WTC11 (cell line): Measurements from ENCODE around the gene BPTF. TPM values are rescaled to one million over a fixed set of nuclear protein-coding genes. Genes with fewer than 3 reads are reported as not detected.
A peak's percentile ranks its signal among the peaks of the same experiment; 100 is the strongest.
"Not testable (repeated sequence)": the region's sequence is repeated elsewhere in the genome, so short reads cannot be mapped to it uniquely, and the experiment has no call there.

Source experiments
- ATAC-seq: fragments of 200-7000 bp; cut with Tn5 transposase; 2 replicates; pipeline ENCODE4 v1.10.0; 2021; ENCODE audit warnings: mild to moderate bottlenecking, moderate library complexity
- CTCF ChIA-PET: fragments of 300-600 bp; sonication (Branson Sonifier 250); formaldehyde crosslinking; loops from one replicate; lab custom pipeline; 2021; ENCODE audit warnings: antibody characterized with exemption; lab: Charles Lee
- POLR2A ChIA-PET: fragments of 350-600 bp; sonication (Branson Sonifier 250); formaldehyde crosslinking; loops from one replicate; lab custom pipeline; 2021; ENCODE audit warnings: antibody characterized with exemption; lab: Charles Lee
- DNase-seq: peaks from one replicate; pipeline ENCODE4 v3.0.0; 2021; ENCODE audit warnings: low spot score
- H3K27ac Mint-ChIP-seq: 2 replicates; pipeline ENCODE4 v1.8.0; 2021; ENCODE audit warnings: mixed read lengths
- H3K27me3 Mint-ChIP-seq: 2 replicates; pipeline ENCODE4 v1.8.0; 2021; ENCODE audit warnings: low read depth, mild to moderate bottlenecking, moderate library complexity, mixed read lengths
- H3K36me3 Mint-ChIP-seq: 2 replicates; pipeline ENCODE4 v1.8.0; 2021; ENCODE audit warnings: mixed read lengths
- H3K4me1 Mint-ChIP-seq: 2 replicates; pipeline ENCODE4 v1.8.0; 2022; ENCODE audit warnings: mixed read lengths
- H3K4me3 Mint-ChIP-seq: 2 replicates; pipeline ENCODE4 v1.8.0; 2021; ENCODE audit warnings: mild to moderate bottlenecking, moderate library complexity, mixed read lengths
- H3K9me3 Mint-ChIP-seq: 2 replicates; pipeline ENCODE4 v1.8.0; 2021; ENCODE audit warnings: mixed read lengths
- ARID4B ChIP-seq: sonication (generic); formaldehyde crosslinking; IDR thresholded peaks from 2 replicates; pipeline ENCODE4 v1.8.0; 2023; ENCODE audit warnings: missing genetic modification reagents, mild to moderate bottlenecking, borderline replicate concordance
- ATF2 ChIP-seq: sonication (generic); formaldehyde crosslinking; IDR thresholded peaks from 2 replicates; pipeline ENCODE4 v1.8.1; 2022; ENCODE audit warnings: low read depth, missing genetic modification reagents, borderline replicate concordance
- GABPB1 ChIP-seq: sonication (generic); formaldehyde crosslinking; IDR thresholded peaks from 2 replicates; pipeline ENCODE4 v1.8.1; 2023; ENCODE audit warnings: mild to moderate bottlenecking, missing genetic modification reagents
- IRF1 ChIP-seq: sonication (generic); formaldehyde crosslinking; IDR thresholded peaks from 2 replicates; pipeline ENCODE4 v1.8.0; 2023; ENCODE audit warnings: missing genetic modification reagents
- JAZF1 ChIP-seq: fragments of 250-450 bp; sonication (Bioruptor Pico); IDR thresholded peaks from 2 replicates; pipeline ENCODE4 v1.9.0; 2021; ENCODE audit warnings: moderate library complexity, mild to moderate bottlenecking, inconsistent platforms
- NR3C1 ChIP-seq: sonication (generic); formaldehyde crosslinking; conservative IDR thresholded peaks from 2 replicates; pipeline ENCODE4 v1.8.1; 2023; ENCODE audit warnings: low read depth, mild to moderate bottlenecking, missing genetic modification reagents
- OVOL2 ChIP-seq: fragments of 250-450 bp; sonication (Bioruptor Pico); IDR thresholded peaks from 2 replicates; pipeline ENCODE4 v1.9.0; 2021; ENCODE audit warnings: mild to moderate bottlenecking, borderline replicate concordance
- PRRX2 ChIP-seq: fragments of 250-450 bp; sonication (Bioruptor Pico); IDR thresholded peaks from 2 replicates; pipeline ENCODE4 v1.8.0; 2021; ENCODE audit warnings: mild to moderate bottlenecking
- TEAD4 ChIP-seq: sonication (generic); formaldehyde crosslinking; IDR thresholded peaks from 2 replicates; pipeline ENCODE4 v1.8.0; 2022; ENCODE audit warnings: mild to moderate bottlenecking, missing genetic modification reagents
- USF2 ChIP-seq: sonication (generic); formaldehyde crosslinking; IDR thresholded peaks from 2 replicates; pipeline ENCODE4 v1.8.1; 2023; ENCODE audit warnings: mild to moderate bottlenecking, missing genetic modification reagents, moderate library complexity
- ZNF423 ChIP-seq: fragments of 250-450 bp; sonication (Bioruptor Pico); IDR thresholded peaks from 2 replicates; pipeline ENCODE4 v2.1.2; 2022; ENCODE audit warnings: mild to moderate bottlenecking, moderate library complexity
- ZNF512 ChIP-seq: sonication (generic); formaldehyde crosslinking; IDR thresholded peaks from 2 replicates; pipeline ENCODE4 v1.8.1; 2022; ENCODE audit warnings: missing genetic modification reagents, borderline replicate concordance
- total RNA-seq: library from RNA; stranded (reverse); gene quantifications from 3 replicates; pipeline ENCODE4 v1.2.3, GENCODE V29; 2021
- TF ChIP-seq, protein P1 (sequence below): fragments of 250-450 bp; sonication (Bioruptor Pico); conservative IDR thresholded peaks from 2 replicates; pipeline ENCODE4 v1.9.0; 2021; ENCODE audit warnings: mild to moderate bottlenecking

The BPTF gene
- total RNA-seq, 1 experiment from 2014 or later, result 178 TPM

DNA sequence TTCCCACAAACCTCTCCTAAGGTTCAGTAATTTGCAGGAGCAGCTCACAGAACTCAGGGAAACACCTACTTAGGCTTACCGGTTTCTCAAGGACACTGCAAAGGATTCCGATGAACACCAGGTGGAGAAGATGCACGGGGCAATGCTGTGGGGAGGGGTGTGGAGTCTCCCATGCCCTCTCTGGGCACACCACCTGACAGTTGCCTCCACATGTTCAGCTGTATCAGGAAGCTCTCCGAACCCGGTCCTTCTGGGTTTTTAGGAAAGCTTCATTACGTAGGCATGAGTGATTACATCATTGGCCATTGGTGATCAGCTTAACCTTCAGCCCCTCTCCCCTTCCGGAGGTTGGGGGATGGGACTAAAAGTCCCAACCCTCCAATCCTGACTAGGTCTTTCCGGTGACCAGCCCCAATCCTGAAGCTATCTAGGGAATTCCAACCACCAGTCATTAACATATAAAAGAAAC is 149.3 kb downstream of the BPTF start (continued):
- TF ChIP-seq ARID4B (CRISPR knock-in tag), result peak; percentile 89
- no peak for TF ChIP-seq ATF2 (CRISPR knock-in tag)
- no peak for TF ChIP-seq JAZF1 (CRISPR knock-in tag)
- TF ChIP-seq, protein P1, sequence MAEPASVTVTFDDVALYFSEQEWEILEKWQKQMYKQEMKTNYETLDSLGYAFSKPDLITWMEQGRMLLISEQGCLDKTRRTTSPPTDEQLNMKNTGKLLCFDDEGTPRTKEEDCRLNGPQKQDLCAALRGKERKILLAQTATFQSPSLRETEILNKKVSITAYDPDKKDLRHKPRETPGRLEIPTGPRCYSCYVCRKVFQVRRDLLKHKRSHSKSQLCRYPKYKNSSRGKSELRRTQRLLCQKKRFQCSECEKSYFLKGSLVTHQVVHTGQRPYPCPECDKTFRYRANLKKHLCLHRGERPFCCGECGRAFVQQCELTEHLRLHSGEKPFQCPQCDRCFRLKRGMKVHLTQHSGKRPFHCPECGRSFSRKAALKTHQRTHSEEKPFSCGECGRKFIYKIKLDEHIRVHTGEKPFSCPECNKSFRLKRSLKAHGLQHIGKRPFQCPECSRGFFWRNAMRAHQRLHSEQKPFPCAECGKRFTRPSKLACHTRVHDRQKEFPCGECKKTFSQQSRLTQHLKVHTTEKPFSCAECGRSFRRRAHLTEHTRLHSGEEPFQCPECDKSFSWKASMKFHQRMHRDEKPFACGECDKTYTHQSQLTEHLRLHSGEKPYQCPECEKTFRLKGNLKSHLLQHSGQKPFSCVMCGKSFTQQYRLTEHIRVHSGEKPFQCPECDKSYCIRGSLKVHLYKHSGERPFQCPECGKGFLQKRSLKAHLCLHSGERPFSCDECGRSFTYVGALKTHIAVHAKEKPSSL (CRISPR knock-in tag), result no peak
- no peak for TF ChIP-seq IRF1
- no peak for TF ChIP-seq PRRX2 (CRISPR knock-in tag)
- no peak for TF ChIP-seq GABPB1
- TF ChIP-seq USF2 (CRISPR knock-in tag), result no peak
- 0 out of 2 replicates have a peak, but pooled peaks have one; percentile 13 for TF ChIP-seq TEAD4
- TF ChIP-seq OVOL2 (CRISPR knock-in tag), result no peak
- no peak for TF ChIP-seq ZNF512 (CRISPR knock-in tag)

DNA sequence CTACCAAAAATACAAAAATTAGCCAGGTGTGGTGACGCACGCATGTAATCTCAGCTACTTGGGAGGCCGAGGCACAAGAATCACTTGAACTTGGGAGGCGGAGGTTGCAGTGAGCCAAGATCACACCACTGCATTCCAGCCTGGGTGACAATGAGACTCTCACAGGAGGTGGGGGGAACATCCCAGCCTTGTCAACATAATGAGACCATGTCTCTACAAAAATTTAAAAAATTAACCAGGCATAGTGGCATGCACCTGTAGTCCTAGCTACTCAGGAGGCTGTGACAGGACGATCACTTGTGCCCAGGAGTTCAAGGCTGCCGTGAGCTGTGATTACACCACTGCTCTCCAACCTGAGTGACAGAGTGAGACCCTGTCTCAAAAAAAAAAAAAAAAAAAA is 151.0 kb downstream of the BPTF start:
- H3K27me3 Mint-ChIP-seq, H3K9me3 Mint-ChIP-seq, H3K4me3 Mint-ChIP-seq, POLR2A ChIA-PET, DNase-seq, ATAC-seq: not testable (repeated sequence)
- Mint-ChIP-seq H3K36me3 (peaks cover 18% of the 10 kb centered on the region), H3K27ac (peak overlapping the region; percentile 100; the same call in 1 of the 2 replicates), H3K4me1 (peaks cover 30% of the 10 kb centered on the region)
- CTCF ChIA-PET, result interaction anchor here (0.5 to 0.9 kb wide), 2 partner anchors 39 to 490 kb away, joined by 3 to 4 read pairs; no protein-coding TSS in a partner anchor

DNA sequence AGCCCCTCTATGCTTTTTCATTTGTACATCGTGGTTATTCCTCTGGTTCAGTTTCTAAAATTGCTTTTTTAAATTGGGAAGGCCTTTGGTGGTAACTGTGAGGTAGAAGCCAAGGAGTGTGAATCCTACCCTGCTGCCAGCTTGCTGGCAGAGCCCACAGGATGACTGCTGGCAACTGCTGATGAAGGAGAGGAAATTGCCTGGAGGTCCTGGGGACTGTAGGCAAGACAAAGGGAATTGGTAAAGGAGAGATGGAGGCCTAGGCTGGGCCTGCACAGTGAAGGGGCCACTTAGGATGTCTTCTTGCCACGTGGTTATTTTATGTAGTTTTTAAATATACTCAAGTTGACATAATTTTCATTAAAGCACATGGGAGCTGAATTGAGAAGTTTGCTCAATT is 155.2 kb downstream of the BPTF start:
- 0 out of 2 replicates have a peak, but pooled peaks have one; percentile 29 for ATAC-seq
- no peak for DNase-seq
- peaks cover 10% of the 10 kb centered on the region; the same call in 1 of the 2 replicates for H3K36me3 Mint-ChIP-seq
- POLR2A ChIA-PET, result no interaction called here
- TF ChIP-seq NR3C1 (no peak), ZNF423 (CRISPR knock-in tag) (no peak)
- TF ChIP-seq, all 79 proteins: peak for 0
- Mint-ChIP-seq H3K27ac (peak overlapping the region; percentile 93), H3K9me3 (no peaks in the 10 kb centered on the region), H3K4me1 (peaks cover 10% of the 10 kb centered on the region), H3K27me3 (no peaks in the 10 kb centered on the region), H3K4me3 (no peak overlapping the region)
- CTCF ChIA-PET, result no interaction called here

GRCh38 chr17:67980883-67981282 is 155.6 kb downstream of the BPTF start:
- DNase-seq, H3K4me1 Mint-ChIP-seq, ATAC-seq, H3K27ac Mint-ChIP-seq, H3K9me3 Mint-ChIP-seq, POLR2A ChIA-PET, H3K36me3 Mint-ChIP-seq, CTCF ChIA-PET, H3K27me3 Mint-ChIP-seq, H3K4me3 Mint-ChIP-seq: not testable (repeated sequence)
